HFFc6 (cell line): ENCODE results near the gene CHN1. TPM values are rescaled to one million over a fixed set of nuclear protein-coding genes. Genes with fewer than 3 reads are reported as not detected.

ENCODE experiments used
- DNase-seq: peaks from one replicate; pipeline ENCODE4 v3.0.0-alpha.2; 2018
- H3K27ac Mint-ChIP-seq: 2 replicates; pipeline ENCODE4 v1.8.0; 2020; ENCODE audit warnings: mild to moderate bottlenecking, mixed read lengths
- H3K27me3 Mint-ChIP-seq: 2 replicates; pipeline ENCODE4 v1.8.0; 2021; ENCODE audit warnings: mild to moderate bottlenecking, moderate library complexity, mixed read lengths; ENCODE audit not compliant: insufficient read depth
- H3K36me3 Mint-ChIP-seq: 2 replicates; pipeline ENCODE4 v1.8.0; 2021; ENCODE audit warnings: low read depth, mixed read lengths
- H3K4me1 Mint-ChIP-seq: 2 replicates; pipeline ENCODE4 v1.8.0; 2020; ENCODE audit warnings: low read depth, mixed read lengths
- H3K4me3 Mint-ChIP-seq: 2 replicates; pipeline ENCODE4 v1.8.0; 2020; ENCODE audit warnings: mild to moderate bottlenecking, moderate library complexity, mixed read lengths
- H3K9me3 Mint-ChIP-seq: 2 replicates; pipeline ENCODE4 v1.8.0; 2020; ENCODE audit warnings: mild to moderate bottlenecking, mixed read lengths
- CTCF ChIP-seq: fragments of 200-600 bp; sonication (generic); IDR thresholded peaks from 2 replicates; pipeline ENCODE4 v1.5.0; 2021; ENCODE audit warnings: antibody characterized with exemption, mild to moderate bottlenecking
- total RNA-seq, 6 experiments: library from RNA; stranded (reverse); fragmentation: NEBNext Ultra II Directional; extraction: Animal tissue kit (Norgen Biotek cat#: 25700); gene quantifications; 2 replicates in 1 of 6; 3 replicates in 5 of 6; pipeline ENCODE4 v1.2.3, GENCODE V29; 2021

The CHN1 gene
- total RNA-seq, 6 experiments from 2014 or later, result 85.5 to 104 (median 97.2) TPM

GRCh38 chr2:174901075-174901474 is 104.1 kb downstream of the CHN1 start:
- Mint-ChIP-seq H3K4me1 (peaks cover 25% of the 10 kb centered on the region), H3K9me3 (no peaks in the 10 kb centered on the region), H3K4me3 (peak overlapping the region; percentile 88), H3K27me3 (no peaks in the 10 kb centered on the region), H3K27ac (peak overlapping the region; percentile 87), H3K36me3 (no peaks in the 10 kb centered on the region)
- DNase-seq, result peak; percentile 38
- 0 out of 2 replicates have a peak, but pooled peaks have one; percentile 12 for TF ChIP-seq CTCF

GRCh38 chr2:174897286-174897685 is 107.9 kb downstream of the CHN1 start:
- no peak overlapping the region for H3K27ac Mint-ChIP-seq
- no peak for TF ChIP-seq CTCF
- H3K36me3 Mint-ChIP-seq, result no peaks in the 10 kb centered on the region
- no peaks in the 10 kb centered on the region for H3K9me3 Mint-ChIP-seq
- no peak for DNase-seq
- H3K4me1 Mint-ChIP-seq, result peaks cover 23% of the 10 kb centered on the region
- no peaks in the 10 kb centered on the region for H3K27me3 Mint-ChIP-seq
- no peak overlapping the region for H3K4me3 Mint-ChIP-seq

- no peak for DNase-seq
- no peak for TF ChIP-seq CTCF
- peaks cover 23% of the 10 kb centered on the region for H3K4me1 Mint-ChIP-seq
- H3K9me3 Mint-ChIP-seq, result no peaks in the 10 kb centered on the region
- H3K4me3 Mint-ChIP-seq, result no peak overlapping the region
- H3K27ac Mint-ChIP-seq, result no peak overlapping the region
- H3K36me3 Mint-ChIP-seq, result no peaks in the 10 kb centered on the region
- no peaks in the 10 kb centered on the region for H3K27me3 Mint-ChIP-seq
Measured at GRCh38 chr2:174893018-174893417, 112.2 kb downstream of the CHN1 start.

- H3K9me3 Mint-ChIP-seq, result no peaks in the 10 kb centered on the region
- H3K27me3 Mint-ChIP-seq, result no peaks in the 10 kb centered on the region
- H3K27ac Mint-ChIP-seq, result no peak overlapping the region
- peaks cover 23% of the 10 kb centered on the region for H3K4me1 Mint-ChIP-seq
- no peaks in the 10 kb centered on the region for H3K36me3 Mint-ChIP-seq
- H3K4me3 Mint-ChIP-seq, result no peak overlapping the region
- no peak for DNase-seq
- no peak for TF ChIP-seq CTCF
Measured at GRCh38 chr2:174892546-174892945, 112.6 kb downstream of the CHN1 start.

GRCh38 chr2:174888646-174889271 is 116.4 kb downstream of the CHN1 start:
- no peaks in the 10 kb centered on the region for H3K9me3 Mint-ChIP-seq
- no peaks in the 10 kb centered on the region for H3K27me3 Mint-ChIP-seq
- no peaks in the 10 kb centered on the region for H3K36me3 Mint-ChIP-seq
- no peak for TF ChIP-seq CTCF
- DNase-seq, result no peak
- H3K27ac Mint-ChIP-seq, result no peak overlapping the region
- H3K4me1 Mint-ChIP-seq, result peaks cover 23% of the 10 kb centered on the region
- H3K4me3 Mint-ChIP-seq, result no peak overlapping the region
